Loucy (cell line): Measurements from ENCODE around the gene UVRAG.

Experiments used
- CTCF ChIP-seq: fragments of 200-600 bp; sonication (generic); conservative IDR thresholded peaks from 2 replicates; pipeline ENCODE4 v1.5.1; 2014; ENCODE audit warnings: mild to moderate bottlenecking, antibody characterized with exemption, low read length
- EZH2phosphoT487 ChIP-seq: fragments of 200-600 bp; IDR thresholded peaks from 2 replicates; pipeline ENCODE4 v1.6.1; 2018; ENCODE audit warnings: antibody characterized with exemption, mild to moderate bottlenecking, moderate library complexity, borderline replicate concordance

DNA sequence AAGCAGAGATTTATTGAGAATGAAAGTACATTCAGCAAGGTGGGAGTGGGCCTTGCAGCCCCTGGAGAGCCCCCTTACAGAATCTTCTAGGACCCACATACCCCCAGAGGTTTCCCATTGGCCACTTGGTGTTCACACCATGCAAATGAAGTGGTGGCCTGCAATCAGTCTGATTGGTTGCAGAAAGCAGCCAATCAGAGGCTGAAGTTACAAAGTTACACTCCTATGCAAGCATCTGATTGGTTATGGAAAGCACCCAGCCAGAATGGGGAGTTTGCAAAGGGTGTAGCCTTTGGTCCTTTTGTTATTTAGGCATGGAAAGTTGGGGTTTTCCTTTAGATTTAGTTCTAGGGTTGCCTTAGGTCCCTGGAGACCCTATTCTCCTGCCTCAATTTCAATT lies 34.9 kb downstream of the UVRAG start:
- TF ChIP-seq CTCF (no peak), EZH2phosphoT487 (no peak)
